ENCODE data around the gene GAREM1. TPM values are rescaled to one million over a fixed set of nuclear protein-coding genes. Genes with fewer than 3 reads are reported as not detected.

The GAREM1 gene
- total and polyA plus RNA-seq, 9 of the 15 experiments (the other 6 are each of a cell fraction or from before 2014, with no cell fraction given), result 0.03 to 0.33 (median 0.07) TPM; not detected in 1

DNA sequence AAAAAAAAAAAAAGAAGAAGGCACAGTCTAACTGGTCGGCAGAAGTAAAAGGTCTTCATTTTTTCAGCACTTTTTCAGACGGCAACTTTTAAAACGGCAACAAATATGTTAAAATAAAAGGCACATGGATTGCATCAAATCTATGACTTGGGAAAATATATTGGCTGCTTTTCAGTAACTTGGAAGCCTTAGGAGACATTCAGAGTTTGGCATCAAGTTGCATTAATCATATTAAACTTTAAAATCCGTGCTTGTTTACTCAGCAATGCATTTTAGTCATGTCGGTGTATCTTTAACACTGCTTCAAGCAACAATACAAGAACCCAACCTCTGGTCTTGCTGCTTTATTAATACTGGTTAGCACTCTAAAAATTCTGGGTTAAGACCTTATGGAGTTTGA, 169.8 kb downstream of the GAREM1 start (continued):
- TF ChIP-seq ZBTB5 (IDR thresholded peaks at IDR 0.05) (no peak), NELFE (IDR thresholded peaks at IDR 0.05; ENCODE audit: insufficient read depth, insufficient read length) (no peak)
- TF ChIP-seq, protein P1, sequence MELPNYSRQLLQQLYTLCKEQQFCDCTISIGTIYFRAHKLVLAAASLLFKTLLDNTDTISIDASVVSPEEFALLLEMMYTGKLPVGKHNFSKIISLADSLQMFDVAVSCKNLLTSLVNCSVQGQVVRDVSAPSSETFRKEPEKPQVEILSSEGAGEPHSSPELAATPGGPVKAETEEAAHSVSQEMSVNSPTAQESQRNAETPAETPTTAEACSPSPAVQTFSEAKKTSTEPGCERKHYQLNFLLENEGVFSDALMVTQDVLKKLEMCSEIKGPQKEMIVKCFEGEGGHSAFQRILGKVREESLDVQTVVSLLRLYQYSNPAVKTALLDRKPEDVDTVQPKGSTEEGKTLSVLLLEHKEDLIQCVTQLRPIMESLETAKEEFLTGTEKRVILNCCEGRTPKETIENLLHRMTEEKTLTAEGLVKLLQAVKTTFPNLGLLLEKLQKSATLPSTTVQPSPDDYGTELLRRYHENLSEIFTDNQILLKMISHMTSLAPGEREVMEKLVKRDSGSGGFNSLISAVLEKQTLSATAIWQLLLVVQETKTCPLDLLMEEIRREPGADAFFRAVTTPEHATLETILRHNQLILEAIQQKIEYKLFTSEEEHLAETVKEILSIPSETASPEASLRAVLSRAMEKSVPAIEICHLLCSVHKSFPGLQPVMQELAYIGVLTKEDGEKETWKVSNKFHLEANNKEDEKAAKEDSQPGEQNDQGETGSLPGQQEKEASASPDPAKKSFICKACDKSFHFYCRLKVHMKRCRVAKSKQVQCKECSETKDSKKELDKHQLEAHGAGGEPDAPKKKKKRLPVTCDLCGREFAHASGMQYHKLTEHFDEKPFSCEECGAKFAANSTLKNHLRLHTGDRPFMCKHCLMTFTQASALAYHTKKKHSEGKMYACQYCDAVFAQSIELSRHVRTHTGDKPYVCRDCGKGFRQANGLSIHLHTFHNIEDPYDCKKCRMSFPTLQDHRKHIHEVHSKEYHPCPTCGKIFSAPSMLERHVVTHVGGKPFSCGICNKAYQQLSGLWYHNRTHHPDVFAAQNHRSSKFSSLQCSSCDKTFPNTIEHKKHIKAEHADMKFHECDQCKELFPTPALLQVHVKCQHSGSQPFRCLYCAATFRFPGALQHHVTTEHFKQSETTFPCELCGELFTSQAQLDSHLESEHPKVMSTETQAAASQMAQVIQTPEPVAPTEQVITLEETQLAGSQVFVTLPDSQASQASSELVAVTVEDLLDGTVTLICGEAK (IDR thresholded peaks at IDR 0.05), result no peak
- TF ChIP-seq, protein P1 (CRISPR knock-in tag; IDR thresholded peaks at IDR 0.05), result no peak
